HG02840 (cell line): ENCODE data around the gene PNLIPRP3.
"Not testable (repeated sequence)": the region's sequence is repeated elsewhere in the genome, so short reads cannot be mapped to it uniquely, and the experiment has no call there.

Experiments used
- ATAC-seq: cut with Tn5 transposase; IDR thresholded peaks from one replicate; pipeline ENCODE4 v1.9.1; 2021; ENCODE audit warnings: mild to moderate bottlenecking, moderate library complexity, moderate number of reproducible peaks; ENCODE audit not compliant: unreplicated experiment, low FRiP score

The PNLIPRP3 gene

DNA sequence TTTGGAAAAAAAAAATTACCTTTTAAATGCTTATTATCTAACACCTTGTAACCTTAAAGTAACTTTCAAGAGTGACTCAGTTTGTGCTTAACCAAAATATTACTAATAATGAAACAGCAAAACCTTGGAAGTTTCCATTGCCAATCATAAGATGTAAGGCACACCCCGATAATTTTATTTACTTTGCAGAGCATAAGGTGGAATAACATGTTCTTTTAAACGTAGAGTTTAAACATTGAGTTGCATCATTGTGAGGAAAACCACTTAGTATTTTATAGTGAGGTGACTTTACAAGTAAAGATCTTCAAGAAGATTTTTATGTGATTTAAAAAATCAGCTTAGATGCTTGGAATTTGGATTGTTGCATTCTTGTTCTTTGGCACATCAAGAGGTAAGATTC is at the start of gene PNLIPRP3:
Gene PNLIPRP3 (plus strand): TSS at position 177 of the 400 bp plus-strand sequence. CDS start 166 bp downstream, at position 343.
- ATAC-seq = no peak

DNA sequence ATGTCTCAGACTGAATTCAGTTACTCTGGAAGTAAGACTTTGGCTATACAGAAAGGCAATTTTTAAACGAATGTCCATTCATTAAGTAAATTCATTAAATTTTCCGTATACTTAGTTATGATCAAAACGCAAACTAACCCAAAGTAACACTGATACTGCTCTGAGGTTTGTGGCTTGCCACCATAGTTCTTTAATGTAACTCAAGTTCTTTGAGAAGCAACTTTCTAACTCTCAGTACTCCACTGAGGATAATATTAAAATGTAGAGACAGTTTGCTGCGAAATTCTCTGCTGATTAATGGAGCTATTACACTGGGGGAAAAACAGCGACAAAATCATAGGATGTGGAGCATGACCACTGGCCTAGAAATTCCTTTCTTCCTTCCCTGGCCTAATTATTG is 45.4 kb upstream of the PNLIPRP3 start:
- ATAC-seq = no peak

- ATAC-seq = no peak
Measured at GRCh38 chr10:116385311-116385710, 42.3 kb upstream of the PNLIPRP3 start.

DNA sequence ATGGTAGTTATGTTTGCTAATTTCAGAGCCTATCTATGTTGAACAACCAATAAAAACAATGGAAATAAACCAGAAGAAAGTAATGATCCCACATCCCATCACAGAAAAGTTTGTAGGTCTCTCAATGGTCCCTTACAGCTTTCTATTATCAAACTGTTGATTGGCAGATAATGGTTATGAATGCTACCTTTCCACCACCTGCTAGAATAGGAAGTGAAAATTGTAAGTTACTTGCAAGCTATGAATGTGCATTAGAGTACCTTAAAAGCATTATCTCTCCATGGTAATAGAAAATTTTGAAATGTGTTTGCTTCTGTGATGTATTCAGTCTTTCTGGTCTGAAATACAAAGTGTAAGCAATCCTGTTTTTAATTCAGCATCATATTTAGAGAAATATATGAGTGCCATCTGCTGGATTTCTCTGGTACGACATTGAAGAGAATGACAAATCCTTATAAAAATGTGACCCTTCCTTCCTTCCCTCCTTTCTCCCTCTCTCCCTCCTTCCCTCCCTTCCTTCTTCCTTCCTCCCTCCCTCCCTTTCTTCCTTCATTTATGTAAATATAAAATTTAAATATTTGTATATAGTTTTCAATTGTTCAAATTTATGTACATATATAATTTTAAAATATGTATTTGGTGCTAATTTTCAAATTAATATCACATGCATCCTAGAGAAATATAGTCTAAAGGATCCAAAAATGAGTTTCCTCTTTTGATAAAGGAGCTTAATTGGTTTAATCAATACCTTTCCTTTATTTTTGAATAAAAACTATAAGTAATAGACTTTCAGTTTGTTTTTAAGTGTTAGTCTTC is 41.4 kb upstream of the PNLIPRP3 start:
- ATAC-seq = no peak

GRCh38 chr10:116393246-116393831 is 34.3 kb upstream of the PNLIPRP3 start:
- ATAC-seq = not testable (repeated sequence)

GRCh38 chr10:116395223-116395985 is 32.2 kb upstream of the PNLIPRP3 start:
- no peak for ATAC-seq

DNA sequence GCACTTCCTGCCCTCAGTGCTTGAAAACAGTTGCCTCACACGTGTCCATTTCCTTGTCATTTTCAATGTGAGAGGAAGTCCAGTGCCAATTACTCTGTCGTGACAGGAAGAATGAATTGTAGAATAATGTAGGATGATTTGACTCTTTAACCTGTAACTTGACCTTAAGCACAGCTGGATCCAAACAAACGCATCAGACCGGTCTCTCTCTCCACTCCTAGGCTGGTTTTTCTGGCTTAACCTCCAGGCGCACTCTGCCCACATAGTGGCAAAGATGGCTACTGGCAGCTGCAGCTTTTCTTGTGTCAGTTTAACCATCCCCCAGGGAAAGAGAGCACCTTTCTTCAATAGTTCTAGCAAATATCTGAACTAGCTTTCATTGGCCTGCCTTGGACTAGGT is 29.4 kb upstream of the PNLIPRP3 start:
- no peak for ATAC-seq

- no peak for ATAC-seq
Measured at GRCh38 chr10:116402858-116403257, 24.8 kb upstream of the PNLIPRP3 start.

DNA sequence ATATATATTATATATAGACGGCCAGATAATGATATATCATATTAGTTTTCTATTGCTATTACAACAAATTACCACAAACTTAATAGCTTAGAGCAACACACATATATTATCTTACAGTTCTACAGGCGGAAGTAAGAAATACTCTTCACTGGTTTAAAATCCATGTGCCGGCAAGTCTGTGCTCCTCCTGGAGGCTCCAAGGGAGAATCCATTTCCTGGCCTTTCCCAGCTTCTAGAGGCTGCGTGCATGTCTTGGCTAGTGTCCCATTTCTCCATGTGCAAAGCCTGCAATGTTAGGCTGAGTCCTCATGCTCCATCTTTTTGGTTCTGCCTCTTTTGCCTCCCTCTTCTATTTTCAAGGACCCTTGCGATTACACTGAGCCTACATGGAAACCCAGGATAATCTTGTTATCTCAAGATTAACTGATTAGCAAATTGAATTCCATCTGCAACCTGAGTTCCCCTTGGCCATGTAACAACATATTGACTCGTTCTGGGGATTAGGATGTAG is 23.9 kb upstream of the PNLIPRP3 start:
- ATAC-seq = no peak

GRCh38 chr10:116408719-116409118 is 18.9 kb upstream of the PNLIPRP3 start:
- ATAC-seq = no peak

GRCh38 chr10:116410351-116410750 is 17.3 kb upstream of the PNLIPRP3 start:
- no peak for ATAC-seq

DNA sequence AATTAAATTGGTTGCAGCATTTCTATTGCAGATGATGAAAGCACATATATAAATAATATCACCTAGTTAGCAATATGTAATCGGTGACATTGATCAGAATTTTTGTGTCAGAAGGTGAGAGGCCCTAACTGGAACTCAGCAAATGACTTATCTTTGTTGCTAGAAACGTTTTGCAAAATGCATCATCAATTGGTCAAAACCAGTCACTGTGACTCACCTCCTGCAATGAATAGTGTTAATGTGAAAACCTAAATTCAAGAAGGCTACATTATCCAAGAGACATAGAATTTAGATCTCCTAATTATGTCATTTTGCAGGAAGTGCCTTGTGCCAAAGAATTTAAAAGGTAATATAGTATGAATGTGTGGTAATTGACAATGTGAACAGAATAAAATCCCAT is 9.8 kb upstream of the PNLIPRP3 start:
- no peak for ATAC-seq

DNA sequence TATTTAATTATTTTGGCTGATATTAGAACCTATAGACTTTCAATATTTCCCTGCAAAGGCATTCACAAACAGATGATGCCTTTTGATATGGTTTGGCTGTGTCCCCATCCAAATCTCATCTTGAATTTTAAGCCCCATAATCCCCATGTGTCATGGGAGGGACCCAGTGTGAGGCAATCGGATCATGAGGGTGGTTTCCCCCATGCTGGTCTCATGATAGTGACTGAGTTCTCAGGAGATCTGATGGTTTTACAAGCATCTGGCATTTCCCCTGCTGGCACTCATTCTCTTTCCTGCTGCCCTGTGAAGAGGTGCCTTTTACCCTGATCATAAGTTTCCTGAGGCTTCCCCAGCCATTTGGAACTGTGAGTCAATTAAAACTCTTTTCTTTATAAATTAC is 9.3 kb upstream of the PNLIPRP3 start:
- ATAC-seq = no peak

DNA sequence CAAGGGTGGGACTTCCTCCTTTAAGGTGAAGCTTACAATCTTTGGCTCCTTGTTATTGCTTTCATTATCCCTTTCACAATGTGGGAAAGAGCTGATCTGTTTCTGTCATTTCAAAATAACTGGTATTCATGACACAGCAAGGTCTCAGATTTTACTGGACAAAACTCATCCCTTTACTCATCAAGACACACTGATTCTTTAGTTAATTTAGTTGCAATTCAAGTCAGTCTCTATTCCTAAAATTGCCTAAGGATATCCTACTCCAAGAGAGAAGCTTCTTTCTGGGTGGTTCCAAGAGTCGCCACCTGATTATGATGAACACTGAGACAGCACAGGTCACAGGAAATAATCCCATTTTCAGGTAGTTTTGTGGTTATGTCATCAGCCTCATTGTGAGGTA is 5.8 kb upstream of the PNLIPRP3 start:
- no peak for ATAC-seq

GRCh38 chr10:116429288-116429977 is 1.8 kb downstream of the PNLIPRP3 start:
- no peak for ATAC-seq

DNA sequence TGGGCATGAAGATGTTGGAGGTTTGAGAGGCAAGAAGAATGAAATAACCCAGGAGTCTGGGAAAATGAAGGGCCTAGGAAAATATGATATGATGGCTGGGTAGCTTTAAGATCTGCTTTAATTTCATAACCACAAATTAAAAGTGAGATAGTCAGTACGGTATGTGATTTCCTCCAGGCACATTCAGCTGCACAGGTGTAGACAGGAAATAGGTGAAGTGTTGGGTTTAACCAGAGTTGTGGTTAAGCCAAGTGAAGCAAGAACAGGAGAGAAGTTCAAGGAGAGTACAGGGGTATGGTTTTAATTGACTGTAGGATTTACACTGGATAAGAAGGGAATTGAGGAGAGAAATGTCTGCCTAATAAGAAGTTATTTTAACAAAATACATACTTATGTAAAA is 2.6 kb downstream of the PNLIPRP3 start:
- no peak for ATAC-seq

DNA sequence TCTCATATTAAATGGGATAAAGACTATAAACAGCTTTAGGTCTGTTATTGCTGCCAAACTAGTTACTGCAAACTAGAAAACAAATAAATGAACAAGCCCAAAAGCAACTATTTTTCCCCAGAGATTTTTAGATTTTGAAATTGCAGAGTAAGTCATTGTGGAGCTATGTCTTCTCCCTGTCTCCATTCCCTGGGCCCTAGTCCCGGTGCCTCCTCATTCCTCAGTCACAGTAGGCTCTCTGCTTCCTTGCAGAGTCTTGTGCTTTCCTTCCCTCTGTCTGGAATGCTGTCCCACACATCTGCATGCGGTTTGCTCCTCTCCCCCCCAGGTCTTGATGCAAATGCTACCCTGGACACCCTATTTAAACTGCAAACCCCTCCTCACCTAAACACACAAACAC is 4.0 kb downstream of the PNLIPRP3 start:
- no peak for ATAC-seq

DNA sequence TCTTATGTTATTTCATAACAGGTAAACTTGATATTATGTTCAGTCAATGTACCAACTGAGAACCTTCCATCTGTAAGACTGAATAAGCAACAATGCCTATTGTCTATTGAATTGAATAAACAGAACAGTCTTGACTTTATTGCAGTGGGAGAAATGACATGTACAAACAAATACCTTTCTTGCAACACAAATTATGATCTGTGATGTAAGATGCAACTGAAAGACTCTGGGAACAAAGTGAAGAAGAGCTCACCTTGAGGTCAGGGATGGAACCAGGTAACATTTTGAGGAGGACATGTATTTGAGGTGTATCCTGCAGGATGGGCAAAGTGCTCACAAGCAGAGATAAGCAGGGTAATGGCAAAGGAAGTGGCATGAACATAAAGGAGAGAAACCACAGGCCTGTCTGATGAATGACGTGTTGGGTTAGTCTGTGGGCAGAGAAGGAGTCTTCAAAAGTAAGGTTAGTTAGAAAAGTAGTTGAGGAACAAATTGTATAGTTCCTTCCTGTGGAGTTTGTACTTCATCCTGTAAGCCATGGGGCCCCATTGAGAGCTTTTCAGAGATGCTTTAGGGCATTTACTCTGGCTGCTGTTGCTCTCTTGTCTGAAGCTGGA is 9.5 kb downstream of the PNLIPRP3 start:
- ATAC-seq = no peak

DNA sequence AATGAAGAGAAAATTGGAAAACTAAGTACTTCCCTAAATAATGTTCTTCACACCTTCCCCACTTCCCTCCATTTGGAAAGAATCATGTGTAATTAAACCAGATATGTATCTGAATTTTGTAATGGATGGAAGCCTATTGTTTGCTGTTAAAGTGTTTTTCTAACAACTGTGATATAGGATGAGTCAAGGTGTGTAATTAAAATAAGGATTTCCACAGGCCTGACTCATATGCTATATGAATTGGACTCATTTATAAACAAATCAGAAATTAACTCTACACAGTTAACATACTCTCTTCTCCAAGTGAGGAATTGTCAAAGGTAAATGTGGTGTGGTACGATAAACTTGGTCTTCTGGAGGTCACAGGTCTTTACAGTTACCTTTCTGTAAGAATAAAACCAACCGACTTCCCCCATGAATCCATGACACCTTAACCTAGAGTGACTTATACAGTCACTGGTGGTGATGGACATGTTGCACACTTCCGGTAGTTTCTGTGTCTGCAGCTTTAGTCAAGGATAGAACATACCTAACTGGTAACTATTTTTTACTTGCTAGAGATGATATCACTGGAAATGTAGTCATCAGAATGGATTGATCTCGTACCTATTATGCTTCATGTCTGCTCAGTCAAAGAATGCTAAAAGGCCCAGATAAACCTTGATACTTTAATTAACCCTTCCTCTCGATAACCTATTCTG is 12.8 kb downstream of the PNLIPRP3 start:
- no peak for ATAC-seq
